Measurements from ENCODE around the gene FAM83E.
A peak's percentile ranks its signal among the peaks of the same experiment; 100 is the strongest.
"Not testable (repeated sequence)": the region's sequence is repeated elsewhere in the genome, so short reads cannot be mapped to it uniquely, and the experiment has no call there.

The FAM83E gene

GRCh38 chr19:48639483-48640375, 24.9 kb upstream of the FAM83E start:
- no peak for DNase-seq (ENCODE audit: low read depth)

GRCh38 chr19:48638831-48639381, 24.0 kb upstream of the FAM83E start:
- DNase-seq (ENCODE audit: low read depth) = no peak

- DNase-seq (ENCODE audit: low read depth) = no peak
These were observed 23.3 kb upstream of the FAM83E start for GRCh38 chr19:48637948-48638830.

- DNase-seq (ENCODE audit: low read depth) = peak; percentile 96
These were observed 22.6 kb upstream of the FAM83E start for GRCh38 chr19:48637449-48637947.

GRCh38 chr19:48636859-48637448, 22.1 kb upstream of the FAM83E start, which contains the start of gene DBP:
Gene DBP (minus strand): TSS chr19:48637379. CDS start chr19:48636994, 385 bp downstream.
- DNase-seq (ENCODE audit: low read depth) = no peak

GRCh38 chr19:48635966-48636858, 21.3 kb upstream of the FAM83E start:
- no peak for DNase-seq (ENCODE audit: low read depth)

- peak; percentile 73 for DNase-seq (ENCODE audit: low read depth)
These were observed 20.5 kb upstream of the FAM83E start for GRCh38 chr19:48635263-48635965.

- DNase-seq (ENCODE audit: low read depth) = peak; percentile 92
These were observed 19.8 kb upstream of the FAM83E start for GRCh38 chr19:48634424-48635262.

- no peak for DNase-seq (ENCODE audit: low read depth)
These were observed 19.1 kb upstream of the FAM83E start for GRCh38 chr19:48634036-48634342.

GRCh38 chr19:48633148-48634035, 18.5 kb upstream of the FAM83E start:
- no peak for DNase-seq (ENCODE audit: low read depth)

- no peak for DNase-seq (ENCODE audit: low read depth)
These were observed 17.8 kb upstream of the FAM83E start for GRCh38 chr19:48632692-48633147.

- not testable (repeated sequence) for DNase-seq (ENCODE audit: low read depth)
These were observed 17.4 kb upstream of the FAM83E start for GRCh38 chr19:48632286-48632685.

- no peak for DNase-seq (ENCODE audit: low read depth)
These were observed 16.3 kb upstream of the FAM83E start for GRCh38 chr19:48631225-48631624.

- DNase-seq (ENCODE audit: low read depth) = no peak
These were observed 15.6 kb upstream of the FAM83E start for GRCh38 chr19:48630296-48631063.

- no peak for DNase-seq (ENCODE audit: low read depth)
These were observed 14.9 kb upstream of the FAM83E start for GRCh38 chr19:48629599-48630295.

GRCh38 chr19:48629297-48629598, 14.4 kb upstream of the FAM83E start:
- no peak for DNase-seq (ENCODE audit: low read depth)

Data from activated T-cell treated with anti-CD3 and anti-CD28 coated beads for 48 hours (primary cell).